HG02885 (cell line): ENCODE results near the gene PNPLA1.
A peak's percentile ranks its signal among the peaks of the same experiment; 100 is the strongest.

Experiments used
- ATAC-seq: cut with Tn5 transposase; IDR thresholded peaks from one replicate; pipeline ENCODE4 v1.9.1; 2021; ENCODE audit warnings: mild to moderate bottlenecking; ENCODE audit not compliant: unreplicated experiment, poor library complexity

Gene PNPLA1

DNA sequence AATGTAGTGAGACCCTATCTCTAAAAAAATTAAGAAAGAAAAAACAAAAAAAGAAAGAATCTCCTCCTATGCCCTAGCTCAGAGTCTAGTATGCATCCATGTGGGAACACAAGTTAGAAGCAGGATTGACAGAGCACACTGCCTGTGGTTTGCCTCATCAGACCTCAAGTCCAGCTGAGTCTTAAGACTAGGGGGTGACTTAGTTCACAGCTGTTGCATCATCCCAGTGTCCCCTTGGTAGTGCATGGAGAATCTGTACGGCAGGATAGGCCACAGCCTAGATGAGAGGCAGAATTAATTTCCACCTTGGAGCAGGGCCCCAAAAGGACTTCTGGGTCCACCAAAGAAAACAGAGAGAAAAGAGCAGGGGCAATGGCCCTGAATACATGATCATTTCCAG lies 13.7 kb downstream of the PNPLA1 start:
- ATAC-seq, result no peak

DNA sequence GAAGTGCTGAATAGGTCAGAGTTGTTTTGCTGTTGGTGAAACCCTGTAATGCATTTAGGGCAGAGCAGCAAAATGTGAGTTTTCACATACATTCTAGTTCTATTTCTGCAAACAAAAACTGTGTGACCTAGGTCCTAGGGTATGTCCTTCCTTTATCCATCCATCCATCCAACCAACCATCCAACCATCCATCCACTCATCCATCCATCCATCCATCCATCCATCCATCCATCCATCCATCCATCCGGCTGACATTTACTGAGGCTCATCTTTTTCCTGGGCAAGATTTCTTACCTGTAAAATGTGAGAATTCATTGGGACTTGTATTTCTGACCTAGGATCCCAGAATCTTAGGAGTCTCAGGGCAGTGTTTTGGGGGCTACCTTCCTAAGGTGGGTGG lies 14.5 kb downstream of the PNPLA1 start:
- no peak for ATAC-seq

DNA sequence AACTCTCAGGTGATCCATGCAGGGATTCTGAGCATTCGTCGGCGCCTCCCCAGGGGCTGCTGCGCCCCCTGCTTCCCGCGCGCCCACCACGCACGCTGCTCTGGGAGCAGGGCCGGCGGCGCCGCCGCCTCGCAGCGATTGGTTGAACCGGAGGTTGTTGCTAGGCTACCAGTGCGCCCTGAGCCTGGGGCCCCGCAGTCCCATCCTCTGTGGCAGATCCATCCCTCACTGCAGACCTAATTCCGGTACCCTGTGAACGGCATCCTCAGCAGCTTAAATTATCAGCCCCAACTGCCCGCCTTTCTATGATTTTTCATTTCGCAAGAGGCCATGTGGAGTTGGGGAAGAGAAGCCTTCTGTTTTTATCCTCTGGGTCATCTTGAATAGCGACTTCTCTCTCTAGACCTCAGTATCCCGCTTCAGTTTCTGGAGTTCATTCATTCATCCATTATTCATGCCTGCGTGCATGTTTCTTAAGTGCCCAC lies 15.4 kb downstream of the PNPLA1 start:
- no peak for ATAC-seq

DNA sequence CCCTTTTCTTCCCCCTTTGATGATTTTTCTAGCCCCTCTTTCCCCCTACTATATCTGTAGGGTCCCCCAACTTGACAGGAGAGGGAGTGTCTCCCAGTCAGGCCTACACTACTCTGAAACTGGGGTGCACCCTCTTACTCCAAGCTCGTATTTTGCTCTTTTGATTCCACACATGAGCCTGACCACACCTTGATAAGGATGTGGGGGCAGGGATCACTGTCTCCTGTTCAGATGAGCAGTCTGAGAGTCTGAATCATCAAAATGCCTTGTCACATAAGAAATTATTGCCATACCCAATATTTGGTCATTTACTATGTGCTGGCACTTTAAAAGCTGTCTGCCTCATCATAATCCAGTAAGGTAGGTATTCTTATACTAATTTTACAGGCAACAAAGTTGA lies 15.9 kb downstream of the PNPLA1 start:
- ATAC-seq, result no peak

DNA sequence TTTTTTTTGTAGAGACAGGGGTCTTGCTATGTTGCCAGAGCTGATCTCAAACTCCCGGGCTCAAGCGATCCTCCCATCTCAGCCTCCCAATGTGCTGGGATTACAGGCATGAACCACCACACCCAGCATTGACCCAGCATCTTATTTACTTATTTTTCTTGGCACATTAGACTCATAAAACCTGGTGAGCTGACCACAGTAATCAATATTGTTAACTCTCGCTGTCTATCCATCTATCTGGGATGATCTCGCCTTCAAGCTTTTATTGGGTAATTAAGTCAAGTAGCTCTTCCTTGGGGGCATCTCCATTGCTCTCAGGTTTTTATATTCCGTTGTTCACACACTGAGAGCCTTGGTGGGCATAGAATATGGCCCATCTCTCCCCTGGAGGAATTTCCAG lies 17.0 kb downstream of the PNPLA1 start:
- no peak for ATAC-seq

DNA sequence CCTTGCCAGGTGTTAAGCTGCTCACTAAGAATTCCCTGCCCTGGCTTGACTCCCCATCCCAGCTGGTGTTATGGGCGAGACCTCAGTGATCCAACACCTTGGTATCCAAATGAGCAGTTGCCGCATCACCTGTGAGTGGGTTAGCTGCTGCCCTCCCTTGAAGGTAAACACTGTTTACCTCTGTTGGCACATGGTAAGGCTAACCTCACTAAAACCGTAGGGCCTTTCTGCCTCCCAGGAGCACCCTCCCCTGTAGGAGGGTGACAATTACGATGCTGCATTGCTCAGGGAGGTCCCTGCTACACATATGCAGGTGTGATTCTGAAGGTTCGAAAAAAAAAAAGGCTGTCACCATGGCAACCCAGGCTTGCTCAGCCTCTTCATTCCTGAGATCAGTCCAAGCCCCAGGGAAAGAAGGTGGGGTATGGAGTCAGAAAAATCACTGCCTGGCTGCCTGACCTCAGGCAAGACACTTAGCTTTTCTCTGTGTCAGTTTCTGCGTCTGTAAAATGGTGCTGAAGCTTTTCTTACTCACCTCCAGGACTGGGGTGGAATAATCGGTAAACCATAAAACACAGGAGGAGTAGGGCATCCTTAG lies 19.5 kb downstream of the PNPLA1 start:
- ATAC-seq, result no peak

DNA sequence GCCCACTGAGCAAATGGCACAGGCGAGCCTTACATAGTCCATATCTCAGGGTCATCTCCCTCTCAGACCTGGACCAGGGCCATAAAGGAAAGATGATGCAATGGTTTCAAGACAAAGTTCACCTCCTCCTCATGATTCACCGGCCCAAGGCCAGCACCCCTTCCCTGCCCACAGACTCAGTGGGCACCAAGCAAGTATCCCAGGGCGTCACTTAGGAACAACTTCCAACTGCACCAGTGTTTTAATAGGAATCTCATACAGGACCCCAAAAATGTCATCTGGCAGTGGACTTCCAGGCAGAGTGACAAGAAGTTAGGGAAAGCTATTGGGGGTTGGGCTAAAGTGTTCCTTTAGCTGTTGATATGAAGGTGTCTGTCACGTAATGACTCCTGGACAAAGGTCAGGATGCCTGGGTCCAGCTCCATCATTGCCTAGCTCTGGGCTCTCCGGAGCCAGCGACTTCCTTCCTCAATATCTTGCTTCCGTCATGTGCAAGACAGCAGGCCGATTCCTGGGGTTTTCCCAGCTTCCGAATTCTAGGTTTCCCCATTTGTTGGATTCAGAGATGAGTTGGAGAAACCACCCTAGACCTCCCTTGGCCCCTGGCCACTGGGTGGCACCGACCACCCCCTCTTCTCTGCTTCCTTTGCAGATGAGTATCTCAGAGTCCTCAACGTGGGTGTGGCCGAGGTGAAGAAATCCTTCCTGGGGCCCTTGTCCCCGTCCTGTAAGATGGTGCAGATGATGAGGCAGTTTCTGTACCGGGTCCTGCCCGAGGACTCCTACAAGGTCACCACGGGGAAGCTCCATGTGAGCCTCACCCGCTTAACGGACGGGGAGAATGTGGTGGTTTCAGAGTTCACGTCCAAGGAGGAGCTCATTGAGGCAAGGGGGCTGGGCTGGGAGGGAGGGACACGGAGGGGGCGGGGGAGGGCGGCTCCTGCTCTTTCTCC lies 21.1 kb downstream of the PNPLA1 start:
- no peak for ATAC-seq

DNA sequence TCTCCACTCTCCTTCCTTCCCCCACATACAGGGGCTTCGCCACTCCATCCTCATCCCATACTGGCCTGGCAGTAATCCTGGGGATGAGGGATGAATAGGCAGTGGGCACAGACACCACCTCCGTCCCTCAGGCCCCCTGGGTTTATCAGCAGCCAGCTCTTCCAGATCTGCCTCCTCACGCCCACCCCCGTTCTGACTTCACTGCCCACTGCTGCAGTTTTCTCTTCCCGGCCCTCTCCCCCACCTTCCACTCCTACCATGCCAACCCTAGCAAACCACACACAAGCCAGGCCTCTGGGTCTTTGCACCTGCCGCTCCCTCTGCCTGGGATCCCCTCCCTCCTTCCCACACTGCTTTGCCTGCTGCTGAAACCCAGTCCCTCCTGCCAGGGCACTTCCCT lies 22.3 kb downstream of the PNPLA1 start:
- no peak for ATAC-seq

DNA sequence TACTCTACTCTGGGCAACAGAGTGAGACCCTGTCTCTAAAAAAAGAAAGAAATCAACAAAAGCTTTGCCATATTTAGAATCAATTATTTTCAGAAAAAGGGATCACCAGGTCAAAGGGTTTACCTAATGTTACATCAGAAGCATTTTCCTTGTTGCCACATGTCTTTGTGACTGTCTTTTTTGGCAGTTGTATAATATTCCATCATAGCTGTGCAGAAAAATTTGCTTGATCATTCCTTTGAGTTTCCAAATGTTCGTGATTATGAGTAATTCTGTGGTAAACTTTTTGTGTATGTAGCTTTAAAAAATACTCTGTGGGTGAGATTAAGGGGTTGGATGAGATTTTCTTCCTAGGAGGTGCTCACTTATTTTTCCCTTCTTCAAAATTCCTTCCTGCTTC lies 26.4 kb downstream of the PNPLA1 start:
- no peak for ATAC-seq

DNA sequence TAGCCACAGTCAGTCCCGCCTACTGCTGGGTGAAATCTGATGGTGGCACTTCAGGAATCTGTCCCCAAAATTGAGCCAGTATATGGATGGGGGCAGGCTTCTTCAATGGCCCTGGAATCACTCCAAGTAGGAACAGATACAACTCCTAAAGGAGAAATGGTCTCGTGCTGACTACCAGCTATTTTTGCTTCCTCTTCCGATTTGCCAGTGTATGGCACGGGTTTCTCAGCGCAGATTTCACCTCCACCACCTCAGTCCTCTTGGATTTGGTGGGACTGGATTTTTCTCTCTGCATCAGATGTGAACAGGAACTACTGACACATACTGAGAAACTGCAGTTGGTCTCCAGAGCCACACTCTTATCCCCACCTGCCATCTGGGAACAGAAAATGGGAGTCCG lies 27.2 kb downstream of the PNPLA1 start:
- ATAC-seq, result no peak

DNA sequence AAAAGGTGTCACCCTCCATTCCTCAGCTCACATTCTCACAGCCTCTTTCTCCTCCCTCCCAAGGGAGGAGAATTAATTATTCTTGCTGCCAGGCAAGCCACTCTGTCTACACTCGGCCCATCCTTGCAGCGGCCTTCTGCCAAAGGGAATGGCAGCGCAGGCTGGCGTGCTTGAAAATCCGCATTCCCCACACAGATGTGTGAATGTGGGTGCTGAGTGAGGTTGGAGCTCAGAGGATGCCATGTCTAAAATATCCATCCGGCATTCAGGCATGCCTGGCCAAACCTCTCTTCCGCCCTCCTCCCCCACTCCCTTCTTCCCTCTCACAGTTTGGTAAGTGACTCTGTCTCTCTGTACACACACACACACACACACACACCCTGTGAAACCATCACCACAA lies 27.7 kb downstream of the PNPLA1 start:
- ATAC-seq, result no peak

DNA sequence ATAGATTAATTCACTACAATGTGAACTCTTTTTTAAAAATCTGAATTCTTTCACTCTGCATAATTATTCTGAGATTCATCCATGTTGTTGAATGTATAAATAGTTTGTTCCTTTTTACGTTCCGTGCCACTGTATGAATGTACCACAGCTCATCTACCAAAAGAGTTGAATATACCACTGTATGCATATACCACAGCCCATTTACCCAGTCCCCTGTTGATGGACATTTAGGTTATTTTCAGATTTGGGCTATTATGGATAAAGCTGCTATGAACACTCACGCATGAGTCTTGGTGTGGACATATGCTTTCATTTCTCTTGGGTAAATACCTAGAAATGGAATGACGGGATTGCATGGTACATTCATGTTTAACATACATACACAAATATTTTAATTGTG lies 28.2 kb downstream of the PNPLA1 start:
- no peak for ATAC-seq

DNA sequence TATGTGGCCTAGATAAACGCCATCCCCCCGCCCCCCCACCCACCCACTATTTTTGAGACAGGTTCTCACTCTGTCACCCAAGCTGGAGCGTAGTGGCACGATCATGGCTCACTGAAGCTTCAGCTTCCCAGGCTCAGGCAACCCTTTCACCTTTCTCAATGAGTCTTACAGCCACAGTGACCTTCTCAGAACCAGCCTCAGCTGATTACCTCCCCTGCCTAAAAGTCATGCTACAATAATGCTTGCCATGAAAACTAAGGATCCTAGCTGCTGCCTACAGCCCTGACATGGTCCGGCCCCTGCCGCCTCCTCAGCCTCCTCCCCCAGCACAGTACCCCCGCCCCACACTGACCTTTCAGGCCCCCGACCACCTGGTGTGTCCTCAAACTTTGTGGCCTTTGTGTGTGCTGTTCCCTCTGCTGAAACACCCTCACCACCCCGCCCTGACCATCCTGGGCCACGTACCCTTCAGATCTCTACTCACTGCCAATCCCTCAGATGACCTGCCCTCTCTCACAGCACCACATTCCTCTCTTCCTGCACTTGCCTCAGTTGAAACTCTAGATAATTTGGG lies 31.3 kb downstream of the PNPLA1 start:
- no peak for ATAC-seq

DNA sequence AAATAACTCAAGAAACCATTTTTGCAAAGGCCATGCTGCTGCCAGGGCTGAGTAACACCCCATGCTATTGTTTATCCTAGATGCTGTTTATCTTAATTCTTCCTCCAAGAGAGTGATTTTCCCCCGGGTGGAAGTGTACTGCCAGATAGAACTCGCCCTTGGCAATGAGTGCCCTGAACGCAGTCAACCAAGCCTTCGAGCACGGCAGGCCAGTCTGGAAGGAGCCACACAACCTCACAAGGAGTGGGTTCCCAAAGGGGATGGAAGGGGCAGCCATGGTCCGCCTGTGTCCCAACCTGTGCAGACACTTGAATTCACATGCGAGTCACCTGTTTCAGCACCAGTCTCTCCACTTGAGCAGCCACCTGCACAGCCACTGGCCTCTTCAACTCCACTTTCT lies 31.9 kb downstream of the PNPLA1 start:
- ATAC-seq, result no peak

DNA sequence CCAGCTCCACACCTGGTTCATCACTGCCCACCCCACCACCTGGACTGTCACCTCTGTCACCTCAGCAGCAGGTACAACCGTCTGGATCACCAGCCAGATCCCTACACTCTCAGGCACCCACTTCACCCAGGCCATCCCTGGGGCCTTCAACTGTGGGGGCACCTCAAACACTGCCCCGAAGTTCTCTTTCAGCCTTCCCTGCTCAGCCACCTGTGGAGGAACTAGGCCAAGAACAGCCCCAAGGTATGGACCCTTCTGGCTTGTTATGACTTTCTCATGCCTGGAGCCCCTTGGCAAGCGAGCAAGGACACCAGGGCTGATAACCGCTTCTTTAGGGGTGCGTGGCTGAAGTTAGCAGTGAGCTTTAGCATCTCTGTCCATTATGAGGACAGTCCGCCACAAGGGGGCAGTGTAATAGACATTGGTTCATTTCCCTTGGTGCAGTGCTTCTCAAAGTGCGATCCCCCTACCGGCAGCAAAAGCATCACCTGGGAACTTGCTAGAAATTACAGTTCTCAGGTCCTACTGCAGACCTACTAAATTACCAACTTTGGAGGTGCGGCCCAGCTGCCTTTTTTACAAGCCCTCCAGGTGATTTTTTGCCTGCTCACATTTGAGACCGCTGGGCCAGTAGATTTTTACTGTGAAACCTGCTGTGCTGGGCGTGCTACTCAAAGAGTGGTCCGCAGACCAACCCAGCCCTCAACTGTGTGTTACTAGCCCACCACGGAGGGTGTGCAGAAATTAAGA lies 32.5 kb downstream of the PNPLA1 start:
- ATAC-seq, result peak; percentile 68

DNA sequence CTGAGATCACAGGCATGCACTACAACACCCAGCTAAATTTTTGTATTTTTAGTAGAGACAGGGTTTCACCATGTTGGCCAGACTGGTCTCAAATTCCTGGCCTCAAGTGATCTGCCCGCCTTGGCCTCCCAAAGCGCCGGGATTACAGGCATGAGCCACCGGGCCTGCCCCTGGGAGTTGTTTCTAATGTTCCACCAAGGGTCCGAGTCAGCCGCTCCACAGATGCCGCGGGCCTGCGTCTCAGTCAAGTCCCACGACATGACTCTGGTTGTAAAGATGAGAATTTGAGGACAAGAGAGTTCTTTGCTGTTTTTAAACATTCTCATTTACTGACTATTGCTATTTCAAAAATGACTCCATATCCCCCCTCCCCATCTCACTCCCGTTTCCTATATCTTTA lies 36.0 kb downstream of the PNPLA1 start:
- no peak for ATAC-seq

DNA sequence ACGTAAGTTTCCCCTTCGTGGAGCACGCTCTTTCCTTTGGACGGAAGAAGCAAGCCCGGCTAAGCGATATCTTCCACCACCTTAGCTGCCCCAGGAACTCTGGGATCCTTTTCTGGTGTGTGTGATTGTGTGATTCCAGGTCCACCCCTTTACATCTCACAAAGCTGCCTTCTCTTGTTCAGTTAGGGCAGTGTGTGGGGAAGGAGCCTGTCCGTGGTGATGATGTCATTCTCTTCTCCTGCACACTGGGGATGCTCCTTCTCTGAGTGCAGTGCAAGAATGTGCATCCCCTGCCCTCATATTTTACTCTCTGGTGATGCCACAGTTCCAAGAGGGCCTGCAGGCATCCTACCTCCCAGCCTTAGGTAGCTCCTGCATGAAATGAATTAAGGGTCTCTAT lies 36.5 kb downstream of the PNPLA1 start:
- ATAC-seq, result no peak

DNA sequence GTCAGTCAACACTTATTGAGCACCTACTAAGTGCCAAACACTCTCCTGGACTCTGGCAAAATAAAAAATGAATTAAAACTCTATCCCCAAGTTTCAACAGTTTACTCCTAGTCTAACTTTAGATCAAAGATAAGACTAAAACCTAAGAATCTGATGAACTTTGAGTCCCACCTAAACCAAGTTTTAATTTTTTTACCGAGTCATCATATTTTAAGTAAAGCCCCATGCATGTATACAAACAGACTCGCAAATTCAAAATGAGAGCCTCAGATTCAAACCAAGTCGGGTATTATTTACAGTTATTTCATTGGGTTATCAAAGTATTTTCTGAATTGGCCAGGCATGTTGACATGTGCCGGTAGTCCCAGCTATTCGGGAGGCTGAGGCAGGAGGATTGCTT lies 38.7 kb downstream of the PNPLA1 start:
- ATAC-seq, result no peak

DNA sequence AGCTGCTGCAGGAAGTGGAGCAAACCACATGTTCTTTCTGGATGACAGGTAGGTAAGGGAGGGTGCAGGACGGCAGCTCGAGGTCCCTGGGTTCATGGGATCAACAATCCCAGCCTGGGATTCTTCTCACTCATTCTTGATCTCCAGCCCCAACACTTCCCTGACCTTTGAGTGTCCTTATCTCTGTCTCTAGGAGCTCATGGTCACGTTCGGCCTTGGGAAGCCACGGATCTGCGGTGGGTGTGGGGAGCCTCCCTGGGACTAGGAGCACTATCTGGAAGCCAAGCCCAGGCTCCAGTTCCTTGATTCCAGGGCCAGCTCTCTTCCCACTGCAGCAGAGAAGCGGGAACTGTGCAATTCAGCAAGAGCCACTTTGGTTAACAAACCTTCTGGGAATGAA lies 39.3 kb downstream of the PNPLA1 start:
- ATAC-seq, result no peak

DNA sequence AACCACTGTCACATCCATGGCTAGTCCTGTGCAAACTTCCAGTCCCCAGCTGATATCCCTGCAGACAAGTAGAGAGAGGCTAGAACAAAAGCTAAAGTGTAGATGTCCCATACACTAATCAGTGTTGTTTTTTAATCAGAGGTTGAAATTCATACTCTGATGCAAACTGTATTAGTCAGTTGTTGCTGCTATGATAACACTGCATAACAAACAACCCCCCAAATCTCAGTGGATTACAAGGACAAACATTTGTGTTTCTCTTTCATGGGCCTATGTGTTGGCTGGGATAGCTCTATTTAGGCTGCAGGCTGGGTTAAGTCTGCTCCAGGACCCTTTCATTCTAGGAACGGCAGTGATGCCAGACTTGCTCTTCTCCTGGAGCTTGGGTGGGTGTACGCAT lies 40.0 kb downstream of the PNPLA1 start:
- no peak for ATAC-seq
